HG02852 (cell line): ENCODE data around the gene RHOG.
"Not testable (repeated sequence)": the region's sequence is repeated elsewhere in the genome, so short reads cannot be mapped to it uniquely, and the experiment has no call there.

ENCODE experiments used
- ATAC-seq: cut with Tn5 transposase; IDR thresholded peaks from one replicate; pipeline ENCODE4 v1.9.1; 2021; ENCODE audit warnings: mild to moderate bottlenecking, moderate library complexity; ENCODE audit not compliant: unreplicated experiment

The RHOG gene

GRCh38 chr11:3840870-3841425 lies at the start of gene RHOG:
Gene RHOG, minus strand, starts transcription at chr11:3840959. Its CDS starts 12,821 bp downstream, at chr11:3828138.
- ATAC-seq, result peak; percentile 42

DNA sequence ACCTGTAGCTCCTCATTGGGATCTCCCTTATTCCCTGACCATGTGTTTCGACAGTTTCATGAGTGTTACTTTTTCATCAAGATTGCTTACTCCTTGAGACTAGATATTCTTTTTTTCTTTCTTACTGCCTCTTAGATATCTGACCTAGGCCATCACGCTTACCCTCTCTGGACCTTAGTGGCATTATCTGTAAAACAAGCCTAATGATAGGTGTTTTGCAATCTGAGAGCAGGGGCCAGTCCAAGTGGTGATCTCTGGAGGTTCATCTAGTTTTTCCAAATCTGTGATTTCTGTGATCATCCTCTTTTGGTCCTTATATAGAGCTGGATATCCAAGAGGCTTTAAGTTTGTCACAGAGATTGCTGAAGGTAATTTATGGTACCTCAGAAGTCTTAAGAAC lies 49.3 kb upstream of the RHOG start:
- no peak for ATAC-seq

DNA sequence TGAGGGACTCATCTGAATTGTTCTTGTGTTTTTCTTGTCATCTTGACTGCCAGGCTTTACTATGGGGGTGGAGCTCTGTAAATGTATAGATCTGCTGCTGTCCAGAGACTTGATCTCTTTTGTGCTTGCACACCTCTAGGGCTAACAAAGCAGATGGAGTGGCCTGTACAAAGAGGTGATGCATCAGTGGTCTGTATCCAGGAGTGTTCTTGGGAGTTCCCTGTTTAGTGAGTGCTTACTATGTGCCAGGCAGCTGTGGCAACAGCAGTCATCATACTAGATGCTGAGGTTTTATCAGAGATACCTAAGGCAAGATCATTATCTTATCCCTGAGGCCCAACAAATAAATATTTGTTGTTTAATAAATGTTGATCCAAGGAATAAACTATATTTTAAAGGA lies 48.1 kb upstream of the RHOG start:
- no peak for ATAC-seq

GRCh38 chr11:3886985-3887384 lies 46.2 kb upstream of the RHOG start:
- ATAC-seq, result no peak

DNA sequence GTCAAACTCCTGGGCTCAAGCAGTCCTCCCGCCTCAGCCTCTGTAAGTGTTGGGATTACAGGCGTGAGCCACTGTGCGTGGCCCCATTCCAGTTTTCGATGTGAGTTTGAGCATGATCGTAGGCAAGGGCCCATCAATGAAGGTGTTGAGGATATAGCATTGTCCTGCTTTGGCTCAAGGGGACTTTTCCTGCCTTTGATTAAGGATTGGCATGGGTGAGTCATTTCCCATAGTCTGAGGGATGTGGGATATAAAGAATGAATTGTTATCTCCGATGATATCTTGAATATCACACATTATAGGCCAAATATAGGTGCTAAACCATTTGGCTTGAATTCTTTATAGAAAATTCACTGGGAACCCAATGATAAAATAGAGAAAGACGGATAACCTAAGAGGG lies 45.1 kb upstream of the RHOG start:
- ATAC-seq, result no peak

- no peak for ATAC-seq
These were observed 41.9 kb upstream of the RHOG start for GRCh38 chr11:3882655-3883054.

DNA sequence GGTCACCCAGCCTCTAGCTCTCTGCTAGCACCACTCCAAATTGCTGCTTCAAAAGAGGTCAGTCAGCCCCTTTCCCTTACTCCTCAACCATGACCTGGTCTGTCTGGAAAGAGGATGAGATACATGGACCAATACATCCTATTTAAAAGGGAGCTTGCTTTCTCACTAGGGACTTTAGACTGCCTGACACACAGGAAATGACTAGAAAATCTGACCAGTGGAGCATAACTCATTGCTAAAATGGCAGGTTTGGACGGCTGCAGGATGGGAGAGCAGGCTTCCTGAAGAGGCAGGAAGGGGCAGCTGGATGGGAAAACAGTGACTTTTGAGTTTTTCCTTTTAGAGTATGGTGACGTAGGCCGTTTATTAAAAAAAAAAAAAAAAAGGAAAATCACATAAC lies 40.0 kb upstream of the RHOG start:
- ATAC-seq, result peak; percentile 35

- peak; percentile 21 for ATAC-seq
These were observed 39.3 kb upstream of the RHOG start for GRCh38 chr11:3879967-3880542.

DNA sequence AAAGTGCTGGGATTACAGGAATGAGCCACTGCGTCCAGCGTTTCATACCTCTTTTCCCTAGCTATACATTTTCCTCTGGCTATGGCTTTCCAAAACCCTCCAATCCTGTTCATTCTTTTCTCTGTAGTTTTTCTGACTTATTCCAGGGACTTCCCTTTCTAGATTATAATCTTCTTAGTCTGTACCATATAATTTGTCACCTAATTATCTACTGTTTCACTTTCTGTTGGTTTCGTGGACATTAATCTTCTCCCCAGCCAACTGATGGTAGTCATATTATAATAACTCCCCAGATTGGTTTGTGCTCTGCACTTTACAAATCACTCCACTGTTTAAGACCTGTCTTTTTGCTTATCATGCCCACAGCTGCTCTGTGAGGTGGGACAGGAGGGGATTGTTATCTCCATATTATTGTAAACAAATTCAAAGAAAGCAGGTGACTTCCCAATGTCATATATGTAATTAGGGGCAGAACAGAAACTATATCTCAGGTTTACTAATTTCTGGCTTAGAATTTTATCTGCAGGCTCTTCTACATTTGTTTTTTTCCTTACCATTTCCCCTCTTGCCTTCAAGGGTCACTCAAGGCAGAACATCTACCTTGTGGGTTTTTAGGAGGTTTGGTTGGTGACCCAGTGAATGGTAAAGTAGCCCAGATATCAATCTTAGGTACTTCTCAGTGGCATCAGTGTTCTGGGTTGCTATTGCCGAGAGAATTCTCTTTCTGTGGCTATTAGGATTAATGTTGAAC lies 38.6 kb upstream of the RHOG start:
- ATAC-seq, result peak; percentile 47

- ATAC-seq, result no peak
These were observed 37.5 kb upstream of the RHOG start for GRCh38 chr11:3878258-3878584.

- no peak for ATAC-seq
These were observed 36.9 kb upstream of the RHOG start for GRCh38 chr11:3877364-3878257.

GRCh38 chr11:3876613-3877012 lies 35.9 kb upstream of the RHOG start:
- no peak for ATAC-seq

DNA sequence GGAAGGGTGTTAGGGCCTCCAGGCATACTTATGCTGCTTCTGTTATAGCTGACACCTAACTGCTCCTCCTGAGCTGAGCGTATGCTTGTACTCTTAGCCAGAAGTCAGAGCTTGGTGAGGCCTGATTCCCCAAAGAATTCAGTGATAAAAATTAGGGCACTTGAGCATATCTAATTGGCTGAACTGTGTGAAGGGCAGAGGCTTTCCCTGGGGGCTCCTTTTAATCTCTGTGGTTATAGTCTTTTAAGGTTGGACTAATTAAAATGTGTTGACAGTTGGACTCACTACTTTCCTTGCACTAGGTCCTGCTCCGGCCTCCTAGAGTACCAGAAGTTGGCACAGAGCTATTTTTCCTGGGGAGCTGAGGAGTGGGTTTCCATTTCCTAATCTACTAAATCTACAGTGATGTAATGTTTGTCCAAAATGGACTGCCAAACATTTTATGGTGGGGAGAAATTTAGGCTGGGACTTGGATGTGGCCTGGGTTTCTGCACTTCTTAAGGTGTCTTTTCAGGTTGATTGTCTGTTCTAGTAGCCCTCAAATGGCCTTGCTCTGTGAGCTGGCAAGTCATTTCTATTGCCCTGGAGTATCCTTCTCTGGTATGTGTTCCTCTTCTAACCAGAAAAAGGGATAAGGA lies 33.1 kb upstream of the RHOG start:
- ATAC-seq, result no peak

- peak; percentile 63 for ATAC-seq
These were observed 26.7 kb upstream of the RHOG start for GRCh38 chr11:3867209-3868091.

DNA sequence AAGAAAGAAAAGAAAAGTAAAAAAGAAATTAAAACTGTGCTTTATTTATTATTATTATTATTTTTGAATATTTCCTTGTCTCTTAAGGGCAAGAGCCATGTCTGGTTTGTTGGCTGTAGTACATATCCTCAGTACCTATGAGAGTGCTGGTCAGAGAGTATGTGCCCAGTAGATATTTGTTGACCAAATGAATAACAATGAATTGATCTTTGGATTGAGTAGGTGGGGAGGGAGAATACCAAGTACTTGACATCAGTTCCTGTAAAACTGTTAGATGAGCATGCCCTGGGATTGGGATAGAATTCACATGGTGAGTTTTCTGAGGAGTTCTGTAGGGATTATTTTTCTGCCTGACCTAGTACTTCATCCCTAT lies 26.1 kb upstream of the RHOG start:
- ATAC-seq, result no peak

DNA sequence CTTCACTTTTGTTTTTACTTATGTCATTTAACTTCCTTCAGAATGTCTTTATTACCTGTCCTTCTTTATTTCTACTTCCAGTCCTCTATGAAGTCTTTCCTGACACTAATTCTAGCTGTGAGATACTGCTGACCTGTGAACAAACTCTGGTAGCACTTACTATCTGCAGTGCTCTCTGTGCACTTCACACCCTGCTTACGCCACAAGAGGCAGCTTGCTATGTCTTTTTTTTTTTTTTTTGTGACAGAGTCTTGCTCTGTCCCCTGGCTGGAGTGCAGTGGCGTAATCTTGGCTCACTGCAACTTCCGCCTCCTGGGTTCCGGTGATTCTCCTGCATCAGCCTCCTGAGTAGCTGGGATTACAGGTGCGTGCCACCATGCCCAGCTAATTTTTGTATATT lies 25.4 kb upstream of the RHOG start:
- no peak for ATAC-seq

GRCh38 chr11:3865388-3866193 lies 24.8 kb upstream of the RHOG start:
- peak; percentile 43 for ATAC-seq

- ATAC-seq, result no peak
These were observed 20.9 kb upstream of the RHOG start for GRCh38 chr11:3861683-3862082.

- not testable (repeated sequence) for ATAC-seq
These were observed 20.2 kb upstream of the RHOG start for GRCh38 chr11:3860898-3861393.
